Osteocyte (in vitro differentiated cells): ENCODE data around the gene CBLN3. TPM values are rescaled to one million over a fixed set of nuclear protein-coding genes. Genes with fewer than 3 reads are reported as not detected.
A peak's percentile ranks its signal among the peaks of the same experiment; 100 is the strongest.
"Not testable (repeated sequence)": the region's sequence is repeated elsewhere in the genome, so short reads cannot be mapped to it uniquely, and the experiment has no call there.

Experiments
- DNase-seq: peaks from one replicate; pipeline ENCODE4 v3.0.0; 2021; ENCODE audit warnings: mixed read lengths; ENCODE audit not compliant: unreplicated experiment; ENCODE audit errors: extremely low spot score
- H3K27ac Mint-ChIP-seq: one replicate; pipeline ENCODE4 v1.8.0; 2021; ENCODE audit warnings: mild to moderate bottlenecking, mixed read lengths; ENCODE audit not compliant: unreplicated experiment
- H3K27me3 Mint-ChIP-seq: one replicate; pipeline ENCODE4 v1.8.0; 2021; ENCODE audit warnings: mixed read lengths; ENCODE audit not compliant: unreplicated experiment
- H3K36me3 Mint-ChIP-seq: one replicate; pipeline ENCODE4 v1.8.0; 2021; ENCODE audit warnings: mixed read lengths; ENCODE audit not compliant: unreplicated experiment
- H3K4me1 Mint-ChIP-seq: one replicate; pipeline ENCODE4 v1.8.0; 2021; ENCODE audit warnings: mixed read lengths; ENCODE audit not compliant: unreplicated experiment
- H3K4me3 Mint-ChIP-seq: one replicate; pipeline ENCODE4 v1.8.0; 2021; ENCODE audit warnings: mild to moderate bottlenecking, moderate library complexity, mixed read lengths; ENCODE audit not compliant: unreplicated experiment
- H3K9me3 Mint-ChIP-seq: one replicate; pipeline ENCODE4 v1.8.0; 2021; ENCODE audit warnings: mixed read lengths; ENCODE audit not compliant: unreplicated experiment
- long read RNA-seq: library from polyadenylated mRNA; unstranded; transcript quantifications from one replicate; pipeline ENCODE4 v2.0.0, GENCODE V29; 2021
- total RNA-seq: library from RNA; stranded (reverse); gene quantifications from 2 replicates; pipeline ENCODE4 v1.2.1, GENCODE V29; 2021
- TF ChIP-seq, protein P1 (sequence below): fragments of 200-600 bp; sonication (generic); IDR thresholded peaks from 2 replicates; pipeline ENCODE4 v1.5.0; 2021; ENCODE audit warnings: antibody characterized with exemption, mild to moderate bottlenecking, moderate library complexity

Gene CBLN3
- 5.5 and 6.1 TPM in 2 replicates for total RNA-seq
- long read RNA-seq, result 0 reads

- Mint-ChIP-seq H3K4me1 (peaks cover 43% of the 10 kb centered on the region), H3K27ac (peak within 1 kb of the TSS; percentile 96), H3K36me3 (peaks cover 15% of the 10 kb centered on the region), H3K9me3 (peaks cover 4% of the 10 kb centered on the region), H3K27me3 (no peaks in the 10 kb centered on the region), H3K4me3 (peak within 1 kb of the TSS; percentile 83)
- TF ChIP-seq, protein P1, sequence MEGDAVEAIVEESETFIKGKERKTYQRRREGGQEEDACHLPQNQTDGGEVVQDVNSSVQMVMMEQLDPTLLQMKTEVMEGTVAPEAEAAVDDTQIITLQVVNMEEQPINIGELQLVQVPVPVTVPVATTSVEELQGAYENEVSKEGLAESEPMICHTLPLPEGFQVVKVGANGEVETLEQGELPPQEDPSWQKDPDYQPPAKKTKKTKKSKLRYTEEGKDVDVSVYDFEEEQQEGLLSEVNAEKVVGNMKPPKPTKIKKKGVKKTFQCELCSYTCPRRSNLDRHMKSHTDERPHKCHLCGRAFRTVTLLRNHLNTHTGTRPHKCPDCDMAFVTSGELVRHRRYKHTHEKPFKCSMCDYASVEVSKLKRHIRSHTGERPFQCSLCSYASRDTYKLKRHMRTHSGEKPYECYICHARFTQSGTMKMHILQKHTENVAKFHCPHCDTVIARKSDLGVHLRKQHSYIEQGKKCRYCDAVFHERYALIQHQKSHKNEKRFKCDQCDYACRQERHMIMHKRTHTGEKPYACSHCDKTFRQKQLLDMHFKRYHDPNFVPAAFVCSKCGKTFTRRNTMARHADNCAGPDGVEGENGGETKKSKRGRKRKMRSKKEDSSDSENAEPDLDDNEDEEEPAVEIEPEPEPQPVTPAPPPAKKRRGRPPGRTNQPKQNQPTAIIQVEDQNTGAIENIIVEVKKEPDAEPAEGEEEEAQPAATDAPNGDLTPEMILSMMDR, result no peak
- peak; percentile 96 for DNase-seq
Observed at GRCh38 chr14:24429395-24430142, at the start of gene CBLN3, which contains the start of gene KHNYN. Gene CBLN3, minus strand, starts transcription at chr14:24429668. Its CDS starts 614 bp downstream, at chr14:24429054. Gene KHNYN, plus strand, starts transcription at chr14:24429954. Its CDS starts 777 bp downstream, at chr14:24430731.

GRCh38 chr14:24475261-24475660 is 45.8 kb upstream of the CBLN3 start:
- Mint-ChIP-seq H3K4me3 (no peak overlapping the region), H3K27me3 (no peaks in the 10 kb centered on the region), H3K9me3 (peaks cover 4% of the 10 kb centered on the region), H3K27ac (no peak overlapping the region), H3K4me1 (no peaks in the 10 kb centered on the region), H3K36me3 (no peaks in the 10 kb centered on the region)
- TF ChIP-seq, protein P1, result no peak
- no peak for DNase-seq

DNA sequence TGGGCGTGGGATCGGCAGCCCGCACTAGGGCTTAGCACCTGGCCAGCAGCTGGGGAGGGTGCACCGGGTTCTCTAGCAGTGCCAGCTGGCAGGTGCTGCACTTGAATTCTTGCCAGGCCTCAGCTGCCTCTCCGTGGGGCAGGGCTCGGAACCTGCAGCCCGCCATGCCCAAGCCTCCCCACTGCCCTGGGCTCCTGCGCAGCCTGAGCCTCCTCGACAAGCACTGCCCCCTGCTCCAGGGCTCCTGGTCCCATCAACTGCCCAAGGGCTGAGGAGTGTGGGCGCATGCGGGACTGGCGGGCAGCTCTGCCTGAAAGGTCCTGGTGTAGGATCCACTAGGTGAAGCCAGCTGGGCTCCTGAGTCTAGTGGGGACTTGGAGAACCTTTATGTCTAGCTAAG is 43.7 kb upstream of the CBLN3 start:
- H3K27ac Mint-ChIP-seq, result no peak overlapping the region
- H3K9me3 Mint-ChIP-seq, result peaks cover 4% of the 10 kb centered on the region
- no peak for DNase-seq
- H3K36me3 Mint-ChIP-seq, result no peaks in the 10 kb centered on the region
- no peaks in the 10 kb centered on the region for H3K4me1 Mint-ChIP-seq
- TF ChIP-seq, protein P1, result no peak
- H3K27me3 Mint-ChIP-seq, result peaks cover 2% of the 10 kb centered on the region
- H3K4me3 Mint-ChIP-seq, result no peak overlapping the region

DNA sequence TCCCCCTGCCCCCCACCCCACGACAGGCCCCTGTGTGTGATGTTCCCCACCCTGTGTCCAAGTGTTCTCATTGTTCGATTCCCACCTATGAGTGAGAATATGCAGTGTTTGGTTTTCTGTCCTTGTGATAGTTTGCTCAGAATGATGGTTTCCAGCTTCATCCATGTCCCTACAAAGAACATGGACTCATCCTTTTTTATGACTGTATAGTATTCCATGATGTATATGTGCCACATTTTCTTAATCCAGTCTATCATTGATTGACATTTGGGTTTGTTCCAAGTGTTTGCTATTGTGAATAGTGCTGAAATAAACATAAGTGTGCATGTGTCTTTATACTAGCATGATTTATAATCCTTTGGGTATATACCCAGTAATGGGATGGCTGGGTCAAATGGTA is 41.0 kb upstream of the CBLN3 start:
- not testable (repeated sequence) for DNase-seq, H3K4me3 Mint-ChIP-seq, H3K9me3 Mint-ChIP-seq, H3K36me3 Mint-ChIP-seq, H3K4me1 Mint-ChIP-seq, H3K27me3 Mint-ChIP-seq, H3K27ac Mint-ChIP-seq

DNA sequence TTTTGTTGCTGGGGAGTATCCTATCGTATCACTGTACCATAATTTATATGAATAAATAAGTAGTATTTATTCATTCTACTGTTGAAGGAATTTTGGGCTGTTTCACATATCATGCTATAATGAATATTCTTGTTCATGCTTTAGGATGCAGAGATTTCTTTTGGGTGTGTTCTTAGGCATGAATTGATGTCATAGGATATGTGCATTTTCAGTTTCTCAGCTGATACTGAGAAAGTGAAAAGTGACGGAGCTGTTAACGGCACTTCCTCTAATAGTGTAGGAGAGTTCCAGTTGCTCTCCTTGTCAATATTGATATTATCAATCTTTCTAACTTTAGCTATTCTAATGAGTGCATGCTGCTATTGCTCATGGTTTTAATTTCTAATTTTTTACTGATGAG is 36.3 kb upstream of the CBLN3 start:
- peaks cover 2% of the 10 kb centered on the region for H3K27me3 Mint-ChIP-seq
- H3K4me3 Mint-ChIP-seq, result no peak overlapping the region

More for the DNA sequence above, 36.3 kb upstream of the CBLN3 start:
- peaks cover 7% of the 10 kb centered on the region for H3K36me3 Mint-ChIP-seq
- DNase-seq, result no peak
- H3K4me1 Mint-ChIP-seq, result no peaks in the 10 kb centered on the region
- TF ChIP-seq, protein P1, result no peak
- no peak overlapping the region for H3K27ac Mint-ChIP-seq
- peaks cover 7% of the 10 kb centered on the region for H3K9me3 Mint-ChIP-seq
